Transverse colon (tissue), 4 donors: ENCODE data around the gene SF3B3. TPM values are rescaled to one million over a fixed set of nuclear protein-coding genes. Genes with fewer than 3 reads are reported as not detected.
"Not testable (repeated sequence)": the region's sequence is repeated elsewhere in the genome, so short reads cannot be mapped to it uniquely, and the experiment has no call there.

Experiments
- DNase-seq: peaks from one replicate; pipeline ENCODE4 v3.0.0-alpha.2; 2019
- H3K27ac ChIP-seq, 4 donors: fragments of 200-600 bp; sonication (generic); 2 replicates each; pipeline ENCODE4 v1.5.1; 2016 to 2018; ENCODE audit warnings: inconsistent platforms in 4 of 4
- H3K27me3 ChIP-seq: fragments of 200-600 bp; sonication (generic); 2 replicates; pipeline ENCODE4 v1.5.1; 2017; ENCODE audit warnings: inconsistent platforms
- H3K36me3 ChIP-seq, 4 donors: fragments of 200-600 bp; sonication (generic); 2 replicates each; pipeline ENCODE4 v1.5.1; 2017 to 2019; ENCODE audit warnings: inconsistent platforms in 4 of 4
- H3K4me1 ChIP-seq, 4 donors: fragments of 200-600 bp; sonication (generic); 2 replicates each; pipeline ENCODE4 v1.5.1; 2017 to 2020; ENCODE audit warnings: inconsistent platforms in 4 of 4
- H3K4me3 ChIP-seq, 4 donors: fragments of 200-600 bp; sonication (generic); 1 replicate in 1 of 4; 2 replicates in 3 of 4; pipeline versions ENCODE4 v1.5.1 to v1.6.1; 2017 to 2019; ENCODE audit warnings: inconsistent platforms in 4 of 4
- H3K9me3 ChIP-seq, 2 donors: fragments of 200-600 bp; sonication (generic); 2 replicates each; pipeline ENCODE4 v1.5.1; 2017 to 2019; ENCODE audit warnings: inconsistent platforms in 2 of 2
- EP300 ChIP-seq: sonication (generic); formaldehyde crosslinking; IDR thresholded peaks from one replicate; pipeline ENCODE4 v1.6.1; 2017; ENCODE audit warnings: antibody characterized with exemption, low read depth
- POLR2A ChIP-seq: fragments of 450-650 bp; IDR thresholded peaks from one replicate; pipeline ENCODE4 v1.6.1; 2016; ENCODE audit warnings: antibody characterized with exemption, mild to moderate bottlenecking, moderate library complexity
- POLR2AphosphoS5 ChIP-seq, 3 donors: sonication (generic); formaldehyde crosslinking; IDR thresholded peaks; one replicate each; pipeline ENCODE4 v1.6.1; 2016; ENCODE audit warnings: antibody characterized with exemption in 3 of 3
- WGBS, 2 donors: methylation state at CpG; one replicate each; pipeline ENCODE4 v1.1.5; 2018; ENCODE audit warnings: low coverage in 1 of 2; 5-methylcytosine and 5-hydroxymethylcytosine counted together
- in situ Hi-C, 4 donors: fragments of 200-750 bp; cut with MboI; loops; one replicate each; pipeline versions ENCODE4 v1.15.0 to v1.15.1; 2017; ENCODE audit warnings: low sequenced_read_pairs in 3 of 4, low pct_ligation_motif_present in 1 of 4, low pct_unique_long_range_greater_than_20kb in 1 of 4
- intact Hi-C: fragments of 100-400 bp; cut with DNase I; formaldehyde crosslinking; loops from one replicate; pipeline ENCODE4 v1.15.1; 2023; ENCODE audit warnings: low total_unique reads
- total RNA-seq, 4 donors: library from RNA; depleted of rRNA; stranded (reverse); fragments of >200 nt; gene quantifications; one replicate each; pipeline ENCODE4 v1.1.0, GENCODE V29; 2016
- TF ChIP-seq, protein P1 (sequence below), 5 experiments: fragments of 200-600 bp in 3 of 5; fragments of 450-650 bp in 2 of 5; sonication (generic) in 3 of 5; IDR thresholded peaks; 1 replicate in 2 of 5; 2 replicates in 3 of 5; pipeline ENCODE4 v1.5.1; 2016 to 2017; ENCODE audit warnings: antibody characterized with exemption in 5 of 5, inconsistent platforms in 3 of 5, mild to moderate bottlenecking in 2 of 5, moderate library complexity in 1 of 5

SF3B3 gene
- total RNA-seq, 4 donors from 2014 or later = 59.5 to 135 (median 72.8) TPM

DNA sequence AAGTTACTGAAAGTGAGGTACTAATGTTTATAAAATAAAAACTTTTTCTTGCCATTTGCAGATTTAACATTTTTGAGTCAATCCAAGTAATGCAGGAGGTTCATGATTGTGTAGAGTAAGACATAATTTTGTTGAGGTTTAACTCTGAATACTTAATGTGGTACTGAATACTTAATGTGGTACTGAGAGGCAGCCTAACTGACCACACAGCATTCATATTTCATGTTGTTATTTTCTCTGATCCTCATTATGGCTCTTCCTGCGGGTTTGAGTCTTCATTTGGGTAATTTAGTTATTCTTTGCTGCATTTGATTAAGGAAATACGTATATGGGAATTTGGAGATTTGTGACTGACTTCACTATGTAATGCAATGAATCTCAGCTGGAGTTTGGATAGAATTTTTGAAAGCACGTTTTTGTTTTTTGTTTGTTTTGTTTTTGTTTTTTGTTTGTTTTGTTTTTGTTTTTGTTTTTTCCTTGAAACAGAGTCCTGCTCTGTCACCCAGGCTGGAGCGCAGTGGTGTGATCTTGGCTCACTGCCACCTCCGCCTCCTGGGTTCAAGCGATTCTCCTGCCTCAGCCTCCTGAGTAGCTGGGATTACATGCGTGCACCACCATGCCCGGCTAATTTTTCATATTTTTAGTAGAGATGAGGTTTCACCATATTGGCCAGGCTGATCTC, 3.8 kb downstream of the SF3B3 start:
- H3K4me1 ChIP-seq = peaks cover 10 to 45% (median 29%) of the 10 kb centered on the region in 4 donors
- H3K27ac ChIP-seq = no peak overlapping the region
- H3K9me3 ChIP-seq = no peaks in the 10 kb centered on the region
- H3K27me3 ChIP-seq = no peaks in the 10 kb centered on the region
- H3K36me3 ChIP-seq = peaks cover 0 to 41% (median 19%) of the 10 kb centered on the region in 4 donors
- intact Hi-C loops (no loop called here), in situ Hi-C loops (loop anchor here in 3 of 4 donors (10.0 to 25.0 kb wide), 3 partner anchors 127 to 235 kb away; no protein-coding TSS in a partner anchor)
- 68 to 71% methylated on average over 6 to 8 of the region's 8 CpGs for WGBS, 2 donors
- no peak overlapping the region for H3K4me3 ChIP-seq
- TF ChIP-seq, protein P1, sequence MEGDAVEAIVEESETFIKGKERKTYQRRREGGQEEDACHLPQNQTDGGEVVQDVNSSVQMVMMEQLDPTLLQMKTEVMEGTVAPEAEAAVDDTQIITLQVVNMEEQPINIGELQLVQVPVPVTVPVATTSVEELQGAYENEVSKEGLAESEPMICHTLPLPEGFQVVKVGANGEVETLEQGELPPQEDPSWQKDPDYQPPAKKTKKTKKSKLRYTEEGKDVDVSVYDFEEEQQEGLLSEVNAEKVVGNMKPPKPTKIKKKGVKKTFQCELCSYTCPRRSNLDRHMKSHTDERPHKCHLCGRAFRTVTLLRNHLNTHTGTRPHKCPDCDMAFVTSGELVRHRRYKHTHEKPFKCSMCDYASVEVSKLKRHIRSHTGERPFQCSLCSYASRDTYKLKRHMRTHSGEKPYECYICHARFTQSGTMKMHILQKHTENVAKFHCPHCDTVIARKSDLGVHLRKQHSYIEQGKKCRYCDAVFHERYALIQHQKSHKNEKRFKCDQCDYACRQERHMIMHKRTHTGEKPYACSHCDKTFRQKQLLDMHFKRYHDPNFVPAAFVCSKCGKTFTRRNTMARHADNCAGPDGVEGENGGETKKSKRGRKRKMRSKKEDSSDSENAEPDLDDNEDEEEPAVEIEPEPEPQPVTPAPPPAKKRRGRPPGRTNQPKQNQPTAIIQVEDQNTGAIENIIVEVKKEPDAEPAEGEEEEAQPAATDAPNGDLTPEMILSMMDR (IDR thresholded peaks at IDR 0.05) = no peak
- TF ChIP-seq EP300 = no peak
- TF ChIP-seq POLR2A = no peak
- no peak for TF ChIP-seq POLR2AphosphoS5 (IDR thresholded peaks at IDR 0.05)
- no peak for DNase-seq

DNA sequence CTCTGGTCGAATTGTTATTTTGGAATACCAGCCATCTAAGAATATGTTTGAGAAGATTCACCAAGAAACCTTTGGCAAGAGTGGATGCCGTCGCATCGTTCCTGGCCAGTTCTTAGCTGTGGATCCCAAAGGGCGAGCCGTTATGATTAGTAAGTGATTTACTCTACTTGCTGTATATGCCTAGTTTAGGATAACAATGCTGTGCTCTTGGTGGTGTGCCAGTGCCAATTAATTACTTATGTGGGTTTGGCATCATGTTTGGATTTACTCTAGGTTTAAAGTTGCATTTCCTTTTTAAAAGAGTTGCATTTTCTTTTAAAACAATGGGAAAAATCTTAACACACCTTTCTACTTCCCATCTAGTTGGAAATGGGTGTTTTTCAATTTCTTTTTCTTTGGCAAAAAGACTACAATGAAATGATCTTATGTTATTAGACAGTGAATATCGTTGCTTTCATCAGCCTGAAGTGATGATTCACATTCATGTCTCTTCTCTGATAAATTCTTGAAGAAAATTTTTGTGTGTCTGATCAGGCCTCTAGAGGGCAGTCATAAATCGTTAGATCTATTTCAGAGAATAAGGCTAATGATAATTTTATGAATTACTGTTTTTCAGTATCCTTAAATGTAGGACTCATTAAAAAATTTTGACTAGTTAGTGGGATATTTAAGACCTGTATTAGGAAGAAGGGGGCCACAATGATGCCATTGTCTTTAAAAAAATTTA, 5.6 kb downstream of the SF3B3 start:
- 65 to 71% methylated on average over 8 of the region's 8 CpGs for WGBS, 2 donors
- TF ChIP-seq, protein P1 (IDR thresholded peaks at IDR 0.05) = peak; percentile 37 to 46 (median 42)
- no peak for TF ChIP-seq POLR2A
- TF ChIP-seq POLR2AphosphoS5 (IDR thresholded peaks at IDR 0.05) = no peak
- no peak for TF ChIP-seq EP300
- Histone ChIP-seq H3K4me3 (no peak overlapping the region), H3K36me3 (peaks cover 0 to 56% (median 28%) of the 10 kb centered on the region in 4 donors), H3K4me1 (peaks cover 8 to 40% (median 25%) of the 10 kb centered on the region in 4 donors), H3K9me3 (no peaks in the 10 kb centered on the region), H3K27me3 (no peaks in the 10 kb centered on the region), H3K27ac (no peak overlapping the region)
- in situ Hi-C loops = loop anchor here in 3 of 4 donors (10.0 to 25.0 kb wide), 3 partner anchors 126 to 233 kb away; no protein-coding TSS in a partner anchor
- no peak for DNase-seq
- intact Hi-C loops = loop anchor here (2.0 kb wide), 1 partner anchor 124 kb away; no protein-coding TSS in a partner anchor

DNA sequence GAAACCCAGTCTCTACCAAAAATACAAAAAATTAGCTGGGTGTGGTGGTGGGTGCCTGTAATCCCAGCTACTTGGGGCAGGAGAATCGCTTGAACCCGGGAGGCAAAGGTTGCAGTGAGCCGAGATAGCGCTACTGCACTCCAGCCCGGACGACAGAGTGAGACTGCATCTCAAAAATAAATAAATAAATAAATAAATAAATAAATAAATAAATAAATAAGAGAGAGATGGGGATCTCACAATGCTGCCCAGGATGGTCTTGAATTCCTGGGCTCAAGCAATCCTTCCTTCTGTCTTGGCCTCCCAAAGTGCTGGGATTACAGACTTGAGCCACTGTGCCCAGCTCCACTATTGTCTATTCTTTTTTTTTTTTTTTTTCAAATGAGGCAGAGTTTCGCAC, 6.3 kb downstream of the SF3B3 start:
- not testable (repeated sequence) for H3K9me3 ChIP-seq, H3K27ac ChIP-seq, H3K27me3 ChIP-seq, DNase-seq, H3K4me3 ChIP-seq
- intact Hi-C loops (loop anchor here (2.0 kb wide), 1 partner anchor 123 kb away; no protein-coding TSS in a partner anchor), in situ Hi-C loops (loop anchor here in 3 of 4 donors (10.0 to 25.0 kb wide), 3 partner anchors 125 to 232 kb away; no protein-coding TSS in a partner anchor)
- peaks cover 0 to 62% (median 31%) of the 10 kb centered on the region in 4 donors for H3K36me3 ChIP-seq
- H3K4me1 ChIP-seq = peaks cover 6 to 36% (median 22%) of the 10 kb centered on the region in 4 donors
- 100% methylated on average over 1 of the region's 7 CpGs; no CpG with 5 or more reads in 1 of the 2 donors for WGBS, 2 donors

DNA sequence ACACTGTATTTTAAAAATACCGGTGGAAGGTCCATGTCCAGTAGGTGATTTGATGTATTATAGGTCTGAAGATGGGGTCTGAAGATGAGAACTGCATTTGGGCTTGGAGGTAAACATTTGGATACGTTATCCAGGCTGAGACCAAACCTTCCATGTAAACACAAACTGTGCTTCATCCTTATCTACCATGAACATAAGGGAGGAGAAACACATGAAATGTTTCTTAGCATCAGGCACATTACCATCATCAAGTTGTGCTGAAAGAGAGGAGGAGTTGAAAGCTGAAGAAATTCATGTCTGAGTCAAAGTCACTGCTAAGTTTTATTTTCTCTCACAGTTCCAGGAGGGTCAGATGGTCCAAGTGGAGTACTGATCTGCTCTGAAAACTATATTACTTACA, 11.4 kb downstream of the SF3B3 start:
- H3K4me1 ChIP-seq = no peaks in the 10 kb centered on the region
- H3K4me3 ChIP-seq = no peak overlapping the region
- peaks cover 0 to 96% (median 47%) of the 10 kb centered on the region in 4 donors for H3K36me3 ChIP-seq
- no peak for DNase-seq
- no peaks in the 10 kb centered on the region for H3K9me3 ChIP-seq
- in situ Hi-C loops (loop anchor here in 2 of 4 donors (10.0 to 25.0 kb wide), 3 partner anchors 120 to 227 kb away; no protein-coding TSS in a partner anchor), intact Hi-C loops (no loop called here)
- 57 to 82% methylated on average over 1 to 2 of the region's 2 CpGs for WGBS, 2 donors
- no peak for TF ChIP-seq POLR2A
- no peak for TF ChIP-seq EP300
- TF ChIP-seq, protein P1 (IDR thresholded peaks at IDR 0.05) = no peak
- TF ChIP-seq POLR2AphosphoS5 (IDR thresholded peaks at IDR 0.05) = no peak
- H3K27me3 ChIP-seq = no peaks in the 10 kb centered on the region
- no peak overlapping the region for H3K27ac ChIP-seq
